Measurements from ENCODE around the gene MRE11. TPM values are rescaled to one million over a fixed set of nuclear protein-coding genes. Genes with fewer than 3 reads are reported as not detected.

MRE11 gene
- total RNA-seq, 1 donor from 2014 or later, result 17.1 TPM

- Mint-ChIP-seq H3K27me3 (ENCODE audit: unreplicated experiment) (peaks cover 2% of the 10 kb centered on the region), H3K36me3 (ENCODE audit: low read depth, unreplicated experiment) (no peaks in the 10 kb centered on the region), H3K4me3 (ENCODE audit: unreplicated experiment) (no peak overlapping the region), H3K4me1 (ENCODE audit: unreplicated experiment) (no peaks in the 10 kb centered on the region), H3K27ac (ENCODE audit: unreplicated experiment) (no peak overlapping the region), H3K9me3 (ENCODE audit: unreplicated experiment) (no peaks in the 10 kb centered on the region)
- no peak for DNase-seq (ENCODE audit: low spot score)
- TF ChIP-seq CTCF (IDR thresholded peaks at IDR 0.05; ENCODE audit: unreplicated experiment), result no peak
Measured at GRCh38 chr11:94472916-94473799, 20.5 kb downstream of the MRE11 start.

- no peak for TF ChIP-seq CTCF (IDR thresholded peaks at IDR 0.05; ENCODE audit: unreplicated experiment)
- Mint-ChIP-seq H3K36me3 (ENCODE audit: low read depth, unreplicated experiment) (no peaks in the 10 kb centered on the region), H3K27me3 (ENCODE audit: unreplicated experiment) (peaks cover 2% of the 10 kb centered on the region)
Measured at GRCh38 chr11:94469416-94469815, 24.2 kb downstream of the MRE11 start.

GRCh38 chr11:94459576-94459975 is 34.1 kb downstream of the MRE11 start:
- TF ChIP-seq CTCF (IDR thresholded peaks at IDR 0.05; ENCODE audit: unreplicated experiment), result no peak
- DNase-seq (ENCODE audit: low spot score), result no peak
- Mint-ChIP-seq H3K27ac (ENCODE audit: unreplicated experiment) (no peak overlapping the region), H3K9me3 (ENCODE audit: unreplicated experiment) (no peaks in the 10 kb centered on the region), H3K36me3 (ENCODE audit: low read depth, unreplicated experiment) (peaks cover 8% of the 10 kb centered on the region), H3K4me3 (ENCODE audit: unreplicated experiment) (no peak overlapping the region), H3K4me1 (ENCODE audit: unreplicated experiment) (no peaks in the 10 kb centered on the region), H3K27me3 (ENCODE audit: unreplicated experiment) (no peaks in the 10 kb centered on the region)

More at GRCh38 chr11:94469416-94469815, 24.2 kb downstream of the MRE11 start:
- no peak overlapping the region for H3K4me3 Mint-ChIP-seq (ENCODE audit: unreplicated experiment)
- DNase-seq (ENCODE audit: low spot score), result no peak
- no peaks in the 10 kb centered on the region for H3K4me1 Mint-ChIP-seq (ENCODE audit: unreplicated experiment)
- no peak overlapping the region for H3K27ac Mint-ChIP-seq (ENCODE audit: unreplicated experiment)
- H3K9me3 Mint-ChIP-seq (ENCODE audit: unreplicated experiment), result no peaks in the 10 kb centered on the region

GRCh38 chr11:94457118-94458029 is 36.3 kb downstream of the MRE11 start:
- H3K9me3 Mint-ChIP-seq (ENCODE audit: unreplicated experiment), result no peaks in the 10 kb centered on the region
- H3K4me1 Mint-ChIP-seq (ENCODE audit: unreplicated experiment), result no peaks in the 10 kb centered on the region
- H3K27ac Mint-ChIP-seq (ENCODE audit: unreplicated experiment), result no peak overlapping the region
- peaks cover 15% of the 10 kb centered on the region for H3K36me3 Mint-ChIP-seq (ENCODE audit: low read depth, unreplicated experiment)
- H3K27me3 Mint-ChIP-seq (ENCODE audit: unreplicated experiment), result no peaks in the 10 kb centered on the region
- no peak for TF ChIP-seq CTCF (IDR thresholded peaks at IDR 0.05; ENCODE audit: unreplicated experiment)
- H3K4me3 Mint-ChIP-seq (ENCODE audit: unreplicated experiment), result no peak overlapping the region
- DNase-seq (ENCODE audit: low spot score), result no peak

All from endothelial cell (in vitro differentiated cells).